CD4-positive, alpha-beta T cell treated with Interferon alpha-2 for 1 hour (primary cell): Measurements from ENCODE around the gene GPR87.

Source experiments
- DNase-seq, 2 donors: peaks; one replicate each; pipeline ENCODE4 v3.0.0-alpha.2; 2020 to 2022

GPR87 gene

DNA sequence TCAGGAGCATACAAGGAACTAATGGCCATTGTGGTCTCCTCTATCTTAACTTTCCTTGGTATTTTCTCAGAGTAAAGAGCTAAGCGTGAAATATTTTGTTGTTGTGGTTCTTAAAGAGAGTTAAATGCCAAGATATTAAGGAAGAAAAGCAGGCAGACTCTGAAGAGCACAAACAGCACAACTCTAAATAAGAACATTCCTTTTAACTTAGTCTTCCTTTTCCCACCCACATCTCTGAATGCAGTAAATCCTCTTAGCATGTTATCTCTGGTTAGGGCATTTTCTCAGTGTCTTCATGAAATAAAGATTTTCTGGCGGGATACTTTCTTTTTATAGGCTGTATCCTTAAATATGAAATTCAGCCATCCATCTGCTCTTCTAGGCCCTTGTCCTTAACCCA lies 1.5 kb downstream of the GPR87 start:
- DNase-seq: no peak

DNA sequence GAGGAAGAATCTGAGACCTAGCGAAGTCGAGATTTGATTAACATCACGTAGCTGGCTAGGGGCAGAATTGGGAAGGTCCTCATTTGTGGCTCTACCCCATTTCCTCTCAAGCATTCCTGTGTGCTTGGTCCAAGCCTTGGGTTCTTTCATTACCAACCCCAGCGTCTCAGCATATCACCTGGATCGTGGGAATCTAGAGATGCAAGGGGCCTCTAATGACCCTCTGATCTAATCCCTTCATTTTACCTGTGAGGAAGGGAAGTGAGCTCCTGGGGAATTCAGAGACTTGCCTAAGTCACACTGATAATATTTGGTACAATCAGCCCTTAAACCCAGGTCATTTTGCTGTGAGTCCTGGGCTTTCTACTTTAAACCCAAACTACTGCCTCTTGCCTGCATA lies 2.0 kb downstream of the GPR87 start:
- no peak for DNase-seq

DNA sequence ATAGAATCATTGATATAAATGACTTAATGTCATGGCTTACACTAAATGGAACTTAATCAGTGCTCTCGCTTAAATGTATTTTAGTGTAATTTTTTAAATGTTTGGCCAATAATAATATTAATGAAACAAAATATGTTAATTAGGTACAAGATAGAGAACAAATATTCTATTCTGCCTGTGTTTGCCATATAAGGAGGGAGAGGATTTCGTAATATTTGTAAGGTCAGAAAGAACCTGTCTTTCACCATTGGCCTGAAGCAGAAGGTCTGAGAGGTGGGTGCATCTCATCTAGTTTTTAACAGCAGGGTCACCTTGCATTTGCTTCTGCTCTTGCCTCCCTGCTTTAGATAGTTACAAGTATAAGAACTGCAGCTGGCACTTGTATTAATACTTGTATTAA lies 2.5 kb downstream of the GPR87 start:
- DNase-seq: no peak

DNA sequence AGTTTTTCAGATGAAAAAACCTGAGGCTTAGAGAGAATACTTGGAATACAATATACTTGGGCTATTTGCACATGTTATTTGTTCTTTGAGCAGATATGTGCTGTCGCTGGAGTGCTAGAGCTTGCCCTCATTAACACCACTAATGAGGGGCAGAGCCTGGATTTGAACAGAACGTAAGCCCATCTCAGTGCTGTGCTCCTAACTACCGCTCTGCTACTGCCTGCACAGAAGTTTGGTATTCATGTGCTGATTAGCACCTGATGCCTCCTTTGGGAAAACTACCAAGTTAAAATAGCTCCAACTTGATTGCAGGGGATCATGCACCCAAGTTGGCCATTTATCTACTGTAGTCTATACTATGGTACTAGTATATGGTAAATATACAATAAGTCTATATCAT lies 3.6 kb downstream of the GPR87 start:
- DNase-seq: no peak

DNA sequence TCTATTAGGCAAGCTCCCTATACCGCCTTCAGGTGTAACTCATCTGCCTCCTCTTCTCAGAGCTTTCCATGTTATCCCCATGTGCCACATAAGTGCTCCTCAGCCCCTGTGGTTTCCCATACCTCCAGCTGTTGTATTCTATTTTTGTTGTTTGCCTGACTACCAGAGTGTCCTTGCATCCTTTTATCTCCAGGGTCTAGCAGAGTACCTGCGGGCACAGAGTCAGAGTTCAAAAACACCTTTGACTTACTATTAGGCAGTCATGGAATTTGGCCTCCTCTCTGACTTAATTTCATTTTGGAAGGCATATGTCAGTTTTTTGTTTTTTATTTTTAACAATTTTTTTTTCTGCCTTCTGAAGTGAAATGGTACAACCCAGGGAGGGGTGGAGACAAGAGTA lies 7.1 kb downstream of the GPR87 start:
- DNase-seq: no peak

DNA sequence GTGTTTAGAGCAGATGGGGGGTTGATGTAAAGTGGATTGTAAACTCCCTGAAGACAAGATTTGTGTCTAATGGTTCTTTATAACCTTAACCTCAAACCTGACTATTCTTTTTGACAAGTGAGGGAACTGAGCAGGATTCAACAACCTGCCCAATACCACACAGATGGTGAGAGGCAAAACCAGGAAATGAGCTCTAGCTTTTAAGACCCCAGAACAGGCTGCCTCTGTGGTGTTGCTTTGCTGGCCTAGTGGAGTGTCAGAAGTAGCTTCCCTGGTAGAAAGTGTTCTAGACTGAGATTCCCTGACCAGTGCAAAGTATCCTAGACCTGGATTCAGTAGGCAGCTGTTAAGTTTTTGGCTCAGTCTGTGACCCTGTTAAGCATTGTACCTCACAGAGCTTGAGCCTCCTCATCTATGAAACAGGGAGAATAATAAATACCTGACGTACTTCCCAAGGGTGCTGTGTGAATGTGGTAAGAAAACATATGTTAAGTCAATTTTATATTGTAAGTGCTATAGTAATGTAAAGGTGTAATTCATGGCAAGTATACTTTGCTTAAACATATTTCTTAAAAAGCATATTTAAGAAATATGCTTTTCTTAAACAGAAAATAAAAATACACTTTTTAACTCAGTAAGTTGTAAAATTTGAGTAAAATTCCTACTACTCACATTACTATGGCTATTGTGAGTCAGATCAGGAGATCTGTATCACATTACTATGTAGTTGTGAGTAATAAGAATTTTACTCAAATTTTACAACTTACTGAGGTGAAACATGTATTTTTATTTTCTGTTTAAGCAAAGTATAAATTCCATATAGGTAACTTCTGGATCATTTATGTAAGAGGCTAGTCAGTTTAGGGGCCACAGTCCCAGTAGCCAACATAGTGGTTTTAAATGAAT lies 8.8 kb downstream of the GPR87 start:
- DNase-seq: no peak

DNA sequence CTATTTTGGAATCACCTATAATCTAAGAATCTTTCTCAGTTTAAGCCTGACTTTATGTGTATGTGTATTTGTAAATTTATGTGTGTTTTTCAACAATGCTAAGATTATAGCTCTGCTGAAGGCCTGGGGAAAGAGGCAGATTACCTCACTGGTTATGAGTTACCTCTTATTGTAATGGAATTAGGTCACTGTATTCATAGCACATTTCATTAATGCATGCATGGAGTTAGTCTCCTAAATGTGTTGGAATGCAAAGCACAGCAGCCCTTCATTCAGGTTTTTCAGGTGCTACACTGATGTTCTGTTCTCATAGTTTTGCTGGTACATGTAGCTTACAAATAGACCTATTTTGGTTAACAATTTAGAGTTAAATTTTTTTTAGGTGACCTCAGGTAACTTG lies 9.5 kb downstream of the GPR87 start:
- DNase-seq: no peak

DNA sequence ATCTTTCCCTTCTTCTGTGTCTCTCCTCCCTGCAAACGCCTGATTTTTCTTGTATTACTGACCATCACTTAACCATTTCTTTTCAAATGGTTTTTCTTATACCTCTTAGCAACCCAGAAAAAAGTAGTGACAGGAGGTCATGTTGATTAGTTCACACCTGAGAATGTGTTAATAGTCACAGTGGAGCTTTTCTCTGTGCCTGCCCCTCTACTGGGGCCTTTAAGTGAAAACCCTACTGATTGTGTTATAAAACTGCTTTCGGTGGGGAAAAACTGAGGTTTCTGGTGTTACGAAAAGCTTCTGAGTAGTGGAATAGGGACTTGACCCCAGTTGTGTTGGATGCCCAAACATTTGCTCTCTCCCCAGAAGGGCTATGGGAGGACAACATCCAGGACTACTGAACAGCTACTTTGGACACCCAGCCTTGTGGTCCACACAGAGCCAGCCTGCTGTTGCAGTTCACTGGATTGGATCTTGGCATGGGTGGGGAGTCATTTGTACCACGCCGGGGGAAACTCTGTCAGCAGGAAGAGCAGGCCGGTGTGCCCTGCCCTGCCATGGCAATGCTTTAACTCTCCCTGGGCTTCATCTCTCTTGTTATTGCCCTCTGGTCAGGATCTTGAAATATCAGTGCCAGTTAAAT lies 10.3 kb downstream of the GPR87 start:
- no peak for DNase-seq

DNA sequence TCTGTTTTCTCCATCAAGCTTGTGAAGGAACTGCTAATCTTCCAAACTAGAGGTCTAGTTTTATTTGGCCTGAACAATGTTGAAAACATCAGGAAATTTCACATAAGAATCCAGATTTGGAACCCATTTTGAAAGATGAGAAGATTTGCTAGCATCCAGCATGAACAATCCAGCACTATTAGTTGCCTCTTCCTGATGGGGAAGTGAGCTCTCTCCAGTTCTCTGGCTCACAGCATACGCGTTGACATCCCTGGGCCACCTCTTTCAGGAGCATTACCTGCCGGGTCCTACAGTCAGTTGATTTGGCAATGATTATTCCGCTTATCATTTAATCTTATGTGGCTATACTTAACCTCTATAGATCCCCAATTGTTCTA lies 10.9 kb downstream of the GPR87 start:
- no peak for DNase-seq

DNA sequence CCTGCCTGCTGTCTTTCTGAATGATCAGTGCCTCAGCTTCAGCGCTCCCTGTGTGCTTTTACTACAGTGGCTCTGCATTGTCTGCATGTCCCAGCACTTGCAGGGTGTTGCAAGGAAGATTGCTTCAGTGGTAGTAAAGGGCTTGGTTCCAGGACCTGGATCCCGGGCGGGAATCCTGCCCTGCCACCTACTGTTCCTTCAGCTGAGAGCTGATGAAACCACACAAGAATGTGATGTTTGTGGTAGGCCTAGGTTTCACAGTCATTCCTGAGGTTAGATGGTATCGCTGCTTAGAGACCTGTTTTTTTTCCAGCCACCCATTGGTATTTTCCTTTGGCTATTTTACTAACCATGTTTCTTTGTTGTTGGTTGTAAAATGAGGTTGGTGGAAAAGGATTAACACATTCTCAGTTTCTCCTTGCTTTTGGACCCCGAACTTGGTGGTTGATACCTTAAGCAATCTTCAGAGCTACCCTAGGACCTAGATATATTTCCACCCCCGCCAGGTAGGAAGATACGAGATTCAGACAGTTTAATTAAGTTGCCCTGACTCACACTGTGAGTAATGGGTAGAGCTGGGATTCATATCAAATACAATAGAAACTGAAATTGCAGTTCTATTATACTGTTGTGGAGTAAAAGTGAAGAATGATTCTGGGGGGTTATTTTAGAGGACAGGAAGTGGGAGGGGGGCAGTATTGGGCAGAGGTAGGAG lies 11.4 kb downstream of the GPR87 start:
- DNase-seq: no peak

DNA sequence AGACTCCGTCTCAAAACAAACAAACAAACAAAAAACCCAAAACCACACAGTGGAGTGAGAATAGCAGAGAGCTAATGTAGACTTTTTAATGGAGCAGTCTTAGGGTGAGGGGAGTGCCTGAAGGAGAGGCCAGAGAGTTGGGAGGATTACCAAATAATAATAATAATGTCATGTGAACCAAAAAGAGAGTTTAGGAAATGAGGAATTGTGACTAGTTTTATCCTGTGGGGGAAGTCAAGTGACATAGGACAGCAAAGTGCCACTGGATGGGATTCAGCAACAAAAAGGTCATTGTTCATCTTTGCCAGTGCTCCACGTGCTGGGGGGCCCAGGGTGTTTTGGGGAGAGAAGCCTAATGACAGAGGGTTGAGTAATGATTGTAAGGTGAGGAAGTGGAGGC lies 12.9 kb downstream of the GPR87 start:
- DNase-seq: no peak

DNA sequence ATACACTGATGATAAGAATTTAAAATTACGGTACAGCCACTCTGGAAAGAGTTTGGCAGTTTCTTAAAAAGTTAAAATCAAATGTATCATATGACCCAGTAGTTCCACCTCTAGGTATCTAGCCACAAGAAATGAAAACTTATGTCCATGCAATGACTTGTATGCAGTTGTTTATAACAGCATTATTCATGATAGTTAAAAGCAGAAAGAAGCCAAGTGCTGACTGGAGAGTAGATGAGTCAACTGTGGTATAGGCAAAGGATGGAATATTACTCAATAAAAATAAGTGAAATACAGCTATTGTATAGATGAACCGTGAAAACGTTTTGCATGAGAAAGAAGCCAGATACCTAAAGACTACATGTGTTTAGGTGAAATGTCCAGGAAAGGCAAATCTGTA lies 14.8 kb downstream of the GPR87 start:
- no peak for DNase-seq

DNA sequence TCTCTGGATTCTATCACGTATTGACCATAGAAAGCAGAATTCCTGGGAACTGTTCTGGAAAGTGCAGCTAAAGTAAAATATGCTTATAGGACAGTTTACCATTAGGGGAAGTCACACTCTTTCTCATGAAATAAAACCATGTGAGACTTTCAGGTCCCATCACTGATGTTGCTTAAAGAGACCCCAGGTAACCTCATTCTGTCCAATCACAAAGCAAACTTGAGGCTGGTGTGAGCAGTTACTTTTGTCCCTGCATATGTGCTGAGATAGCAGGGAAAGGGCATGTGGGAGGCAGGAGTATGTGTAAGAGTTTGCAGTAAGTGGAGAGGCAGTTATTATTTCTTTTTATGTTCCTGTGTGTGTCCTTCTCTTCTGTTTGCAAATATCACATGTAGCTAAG lies 16.1 kb downstream of the GPR87 start:
- DNase-seq: no peak

DNA sequence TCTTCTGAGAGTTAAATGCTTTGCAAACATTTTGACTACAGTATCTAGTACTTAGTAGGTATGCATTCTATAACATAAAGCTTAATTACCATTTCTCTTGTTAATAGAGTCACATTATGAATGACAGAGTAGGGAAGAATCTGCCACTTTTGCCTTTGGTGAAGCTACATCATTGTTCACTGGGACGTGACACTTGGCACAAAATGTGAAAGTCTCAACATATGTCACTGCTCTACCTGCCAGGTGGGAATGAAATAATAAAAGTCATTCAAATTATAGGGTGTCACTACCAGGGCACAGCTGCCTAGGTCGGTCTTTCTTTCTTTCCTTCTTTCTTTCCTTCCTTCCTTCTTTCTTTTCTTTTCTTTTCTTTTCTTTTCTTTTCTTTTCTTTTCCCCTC lies 17.6 kb downstream of the GPR87 start:
- DNase-seq: no peak

DNA sequence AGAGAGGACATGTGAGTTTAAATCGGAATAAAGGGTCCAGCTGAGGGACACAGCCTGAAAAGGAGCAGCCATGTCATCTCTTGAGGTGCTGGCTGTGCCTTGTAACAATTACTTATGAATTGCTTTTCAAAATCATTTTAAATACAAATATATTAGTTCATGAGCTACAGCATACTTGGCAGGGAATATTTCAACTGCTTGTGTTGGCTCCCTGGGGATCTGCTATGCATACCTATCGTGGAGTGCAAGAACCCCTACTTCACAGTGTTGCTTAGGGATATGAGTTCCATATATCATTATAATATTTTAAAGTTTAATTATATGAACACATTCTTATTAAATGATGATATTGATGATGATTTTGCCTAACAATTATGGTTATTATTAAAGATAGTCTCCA lies 19.2 kb downstream of the GPR87 start:
- DNase-seq: no peak

DNA sequence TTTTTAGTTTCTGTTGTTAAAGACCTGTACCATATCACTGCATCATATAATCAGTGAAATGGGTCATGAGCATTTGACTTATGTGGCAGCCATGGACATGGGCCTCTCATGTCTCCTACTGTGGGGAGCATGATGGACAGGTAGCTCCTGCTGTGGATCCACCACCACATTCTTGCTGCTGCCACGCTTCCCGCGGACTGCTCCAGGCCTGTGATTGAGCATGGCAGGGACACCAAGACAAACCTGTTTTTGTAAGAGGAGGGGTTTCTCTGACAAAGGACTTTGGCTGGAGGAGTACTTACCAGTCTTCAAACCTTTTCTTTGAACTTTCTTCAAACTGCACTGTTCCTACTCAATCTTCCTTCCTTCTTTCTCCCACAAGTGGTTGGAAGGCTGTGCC lies 20.4 kb downstream of the GPR87 start:
- DNase-seq: no peak

DNA sequence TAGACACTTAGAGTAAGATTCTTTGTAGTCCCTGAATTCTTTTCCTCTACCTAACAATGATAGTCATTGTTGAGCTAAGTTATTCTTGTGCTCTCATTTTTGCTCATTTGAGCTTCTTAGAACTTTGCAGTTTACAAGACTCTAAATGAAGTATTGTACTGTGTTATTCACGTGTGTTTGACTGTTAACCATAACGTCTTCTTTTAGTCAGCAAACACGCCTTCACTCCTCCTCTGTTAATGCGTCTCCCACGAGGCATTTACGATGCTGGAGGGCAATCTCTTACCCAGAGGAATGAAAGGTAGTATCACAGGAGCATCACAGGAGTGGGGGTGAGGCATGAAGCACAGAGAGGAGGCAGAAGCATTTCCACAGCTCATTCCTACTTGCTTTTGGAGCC lies 23.5 kb downstream of the GPR87 start:
- DNase-seq: no peak

DNA sequence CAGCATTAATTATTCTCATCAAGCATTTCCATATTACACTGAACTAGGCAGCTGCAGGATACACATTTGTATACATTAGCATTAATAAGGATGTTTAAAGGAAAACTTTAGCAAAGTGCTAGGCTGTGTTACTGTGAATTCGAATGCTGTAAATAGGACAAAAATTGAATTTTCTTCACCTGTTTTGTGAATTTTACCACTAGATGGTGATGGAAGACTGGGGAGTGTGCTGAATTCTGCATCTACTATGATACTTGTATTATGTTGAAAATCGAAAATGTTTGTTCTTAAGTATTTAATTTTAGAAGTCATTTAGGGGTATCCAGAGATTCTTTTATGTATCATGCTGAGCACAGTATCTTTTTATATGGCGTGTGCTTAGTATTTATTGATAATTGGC lies 25.9 kb downstream of the GPR87 start:
- no peak for DNase-seq

DNA sequence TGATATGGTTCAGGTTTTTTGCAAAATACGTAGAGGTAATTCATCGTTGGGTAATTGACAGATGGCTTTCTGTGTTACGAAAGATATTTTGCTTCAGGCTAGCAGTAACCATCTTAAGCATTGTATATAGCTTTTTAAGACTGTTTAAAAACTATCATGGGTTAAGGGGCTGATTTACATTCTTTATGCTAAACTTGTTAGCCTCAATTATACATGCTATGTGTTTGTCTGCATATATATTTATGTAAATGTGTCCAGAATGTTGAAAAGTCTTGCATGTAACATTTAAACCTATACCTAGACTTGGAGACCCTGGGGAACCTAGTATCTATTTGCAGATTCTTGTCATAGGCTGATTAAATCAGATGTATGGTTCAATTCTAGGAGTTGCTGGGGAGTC lies 27.2 kb downstream of the GPR87 start:
- no peak for DNase-seq

DNA sequence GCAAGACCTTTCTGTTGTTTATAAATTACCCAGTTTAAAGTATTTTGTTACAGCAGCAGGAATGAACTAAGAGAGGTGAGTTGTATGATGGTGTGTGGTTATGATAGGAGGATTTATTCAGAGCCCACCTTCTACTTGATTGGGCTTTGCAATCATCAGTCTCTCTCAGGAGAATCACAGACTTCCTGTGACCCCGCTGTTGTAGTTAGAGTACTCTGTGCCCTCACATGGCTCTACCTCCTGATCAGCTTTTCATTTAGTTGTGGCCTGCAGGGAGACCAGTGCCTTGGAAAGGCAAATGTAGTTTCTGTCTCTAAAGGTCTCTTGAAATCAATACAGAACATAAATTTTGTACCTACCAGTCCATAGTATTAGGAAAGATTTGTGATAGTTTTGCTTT lies 30.7 kb downstream of the GPR87 start:
- DNase-seq: no peak

DNA sequence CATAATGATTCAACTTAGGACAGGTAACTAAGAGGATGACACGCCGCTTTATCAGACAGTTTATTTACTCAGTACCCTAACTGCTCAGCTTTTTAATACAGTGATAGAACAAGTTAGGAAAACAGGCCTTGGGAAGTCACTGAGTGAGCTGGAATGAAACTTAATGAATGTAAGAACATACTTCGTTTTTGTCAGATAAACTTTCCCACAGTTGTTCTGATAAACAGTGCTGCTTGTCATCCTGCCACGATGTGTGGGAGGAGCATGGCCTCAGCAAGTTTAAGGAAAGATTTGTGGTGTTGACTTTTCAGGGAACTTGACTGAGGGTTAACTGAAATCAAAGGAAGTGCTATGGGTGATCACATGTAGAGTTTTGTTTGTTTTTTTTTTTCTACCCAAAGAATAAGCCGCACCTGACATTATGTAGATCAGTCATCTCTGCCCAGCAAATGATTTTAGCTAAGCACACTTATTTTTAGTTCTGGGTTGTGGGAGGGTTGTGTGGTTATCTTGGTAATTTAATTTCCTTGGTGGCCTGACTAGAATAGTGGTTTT lies 32.6 kb downstream of the GPR87 start:
- peak in 1 of 2 donors; percentile 46 for DNase-seq

DNA sequence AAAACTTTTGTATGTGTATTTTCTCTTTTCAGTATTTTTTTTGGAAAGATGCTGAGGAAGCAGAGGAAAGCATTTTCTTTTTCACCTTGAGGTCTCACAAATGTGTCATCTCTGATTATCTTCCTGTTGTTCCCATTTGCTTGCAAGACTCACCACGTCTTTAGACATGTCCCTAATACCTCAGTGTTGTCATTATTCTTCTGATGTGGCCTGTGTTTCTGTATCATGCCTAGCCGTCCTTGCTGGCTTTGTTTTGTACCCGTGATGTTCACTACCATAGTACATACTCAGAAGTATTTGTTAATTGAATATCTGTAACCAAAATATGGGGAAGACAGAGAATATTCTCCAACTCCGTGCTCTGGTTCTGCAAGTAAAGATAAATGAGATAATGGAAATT lies 33.2 kb downstream of the GPR87 start:
- peak in 1 of 2 donors; percentile 23 for DNase-seq

DNA sequence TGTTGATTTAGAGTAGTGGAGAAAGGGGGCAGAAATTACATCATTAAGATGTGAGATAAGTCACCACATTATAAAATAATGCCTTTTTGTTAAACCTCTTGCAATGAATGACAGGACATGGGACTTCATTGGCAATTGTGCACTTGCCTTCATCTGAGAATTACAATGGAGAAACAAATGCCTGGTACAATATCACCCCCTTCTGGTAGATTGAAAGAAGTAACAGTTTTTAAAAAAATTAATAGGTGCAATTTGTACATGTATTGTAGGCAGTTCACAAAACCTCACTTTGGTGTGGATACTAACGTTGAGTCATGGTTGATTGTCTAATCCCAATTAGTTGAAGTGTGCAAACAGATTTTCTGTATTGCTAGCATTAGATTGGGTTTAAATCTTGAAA lies 33.7 kb downstream of the GPR87 start:
- DNase-seq: peak in 1 of 2 donors; percentile 72
